Measurements from ENCODE around the gene SERPINA6.
"Not testable (repeated sequence)": the region's sequence is repeated elsewhere in the genome, so short reads cannot be mapped to it uniquely, and the experiment has no call there.

The SERPINA6 gene, protein sequence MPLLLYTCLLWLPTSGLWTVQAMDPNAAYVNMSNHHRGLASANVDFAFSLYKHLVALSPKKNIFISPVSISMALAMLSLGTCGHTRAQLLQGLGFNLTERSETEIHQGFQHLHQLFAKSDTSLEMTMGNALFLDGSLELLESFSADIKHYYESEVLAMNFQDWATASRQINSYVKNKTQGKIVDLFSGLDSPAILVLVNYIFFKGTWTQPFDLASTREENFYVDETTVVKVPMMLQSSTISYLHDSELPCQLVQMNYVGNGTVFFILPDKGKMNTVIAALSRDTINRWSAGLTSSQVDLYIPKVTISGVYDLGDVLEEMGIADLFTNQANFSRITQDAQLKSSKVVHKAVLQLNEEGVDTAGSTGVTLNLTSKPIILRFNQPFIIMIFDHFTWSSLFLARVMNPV

DNA sequence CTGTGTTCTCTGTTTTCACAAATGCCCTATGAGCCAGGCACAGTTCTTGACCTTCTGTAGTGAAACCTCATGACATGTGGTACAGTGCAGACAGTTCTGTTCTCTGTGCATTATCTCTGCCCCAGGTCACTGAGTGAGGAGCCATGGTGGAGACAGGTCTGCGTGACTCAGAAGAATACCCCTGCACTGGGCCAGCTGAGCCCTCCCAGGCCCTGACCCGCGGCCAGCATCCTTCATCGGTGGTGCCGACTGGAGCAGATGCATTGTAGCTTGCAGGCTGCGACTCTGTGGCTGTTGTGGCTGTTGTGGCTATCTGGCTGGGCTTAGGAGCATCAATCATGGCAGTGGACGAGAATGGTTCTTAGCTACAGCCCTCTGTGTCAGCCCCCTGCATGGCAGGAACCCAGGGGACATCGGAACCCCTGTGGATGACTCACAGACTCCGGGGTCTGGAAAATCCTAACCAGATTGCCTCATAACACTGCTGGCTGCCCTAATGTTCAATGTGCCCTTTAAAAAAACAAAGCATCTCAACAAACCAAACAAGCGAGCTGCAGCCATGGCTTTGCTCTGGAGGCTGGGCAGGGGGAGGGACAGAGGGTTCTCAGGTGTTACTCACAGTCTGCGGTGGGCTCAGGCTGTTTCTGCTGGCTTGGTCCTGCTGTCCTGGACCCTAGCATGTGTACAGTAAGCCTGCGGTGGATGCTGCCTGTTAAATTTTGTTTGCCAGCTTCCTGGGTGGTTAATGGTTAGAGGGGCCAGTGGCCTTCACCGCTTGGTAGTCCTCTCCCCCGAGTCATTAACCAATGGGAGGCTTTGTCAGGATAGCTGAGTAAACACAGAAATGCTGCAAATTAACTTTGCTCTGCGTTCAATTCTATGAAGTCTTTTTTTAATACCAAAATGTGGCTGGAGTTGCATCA is at the start of gene SERPINA6:
Gene SERPINA6 (minus strand): TSS at position 689 of the 923 bp plus-strand sequence. CDS start 8,688 bp downstream, outside the sequence.
- no peaks in the 10 kb centered on the region for H3K4me1 ChIP-seq (ENCODE audit: control insufficient read depth in 1 of 2, insufficient read depth in 2 of 2, low read length in 2 of 2)
- no peak within 1 kb of the TSS for H3K4me3 ChIP-seq (ENCODE audit: low read depth in 1 of 2, low read length in 2 of 2)
- H3K27ac ChIP-seq (ENCODE audit: low read length), result no peak within 1 kb of the TSS
- no peaks in the 10 kb centered on the region for H3K27me3 ChIP-seq (ENCODE audit: low read depth, low read length)
- no peaks in the 10 kb centered on the region for H3K36me3 ChIP-seq (ENCODE audit: control insufficient read depth in 1 of 2, insufficient read depth in 2 of 2, low read length in 2 of 2)
- H3K9me3 ChIP-seq (ENCODE audit: control insufficient read depth in 1 of 2, low read length in 2 of 2), result no peaks in the 10 kb centered on the region

DNA sequence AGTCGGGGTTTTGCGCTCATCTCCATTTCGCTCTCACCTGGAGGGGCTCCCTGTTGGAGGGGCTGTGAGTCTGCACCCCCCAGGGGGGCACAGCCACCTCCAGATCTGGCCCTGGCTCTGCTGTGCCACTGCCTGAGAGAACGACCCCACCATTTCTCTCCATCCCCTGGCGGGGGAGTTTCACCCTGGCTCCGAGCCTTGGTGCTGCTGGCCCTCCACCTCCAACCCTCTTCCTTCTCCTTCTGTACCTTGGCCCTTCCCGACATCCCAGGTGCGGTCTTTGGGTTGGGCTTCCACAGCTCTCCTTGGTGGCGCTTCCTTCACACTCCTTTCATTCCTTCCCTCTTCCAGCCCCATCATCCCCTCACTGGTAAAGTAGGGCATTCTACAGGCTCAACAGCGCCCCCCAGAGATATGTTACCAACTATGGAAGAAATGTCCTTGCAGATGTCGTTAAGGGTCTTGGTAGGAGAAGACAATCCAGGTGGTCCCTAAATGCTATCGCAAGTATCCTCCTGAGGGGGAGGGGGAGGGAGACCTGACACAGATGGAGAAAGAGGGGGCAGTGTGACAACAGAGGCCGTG is 49.0 kb upstream of the SERPINA6 start:
- Histone ChIP-seq H3K4me1 (ENCODE audit: control insufficient read depth in 1 of 2, insufficient read depth in 2 of 2, low read length in 2 of 2) (no peaks in the 10 kb centered on the region), H3K27ac (ENCODE audit: low read length) (no peak overlapping the region), H3K27me3 (ENCODE audit: low read depth, low read length) (no peaks in the 10 kb centered on the region), H3K36me3 (ENCODE audit: control insufficient read depth in 1 of 2, insufficient read depth in 2 of 2, low read length in 2 of 2) (no peaks in the 10 kb centered on the region), H3K9me3 (ENCODE audit: control insufficient read depth in 1 of 2, low read length in 2 of 2) (no peaks in the 10 kb centered on the region), H3K4me3 (ENCODE audit: low read depth in 1 of 2, low read length in 2 of 2) (no peak overlapping the region)

DNA sequence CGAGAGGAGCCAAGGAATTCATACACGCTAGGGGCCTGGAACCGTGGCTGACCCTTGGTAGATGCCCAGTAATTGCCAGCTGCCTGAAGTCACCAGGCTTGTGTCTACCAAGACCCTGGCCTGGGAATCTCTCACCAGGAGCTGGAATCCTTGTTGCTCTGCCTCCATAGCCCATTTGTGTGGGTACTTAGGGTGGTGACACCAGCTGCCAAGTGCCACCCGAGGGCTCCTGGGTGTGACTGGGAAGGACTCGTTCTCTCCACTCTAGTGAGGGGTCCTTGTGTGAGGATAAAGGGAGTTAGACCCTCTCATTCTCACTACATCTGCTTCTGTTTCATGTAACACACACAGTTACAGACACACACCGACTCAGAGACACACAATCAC is 47.4 kb upstream of the SERPINA6 start:
- no peak overlapping the region for H3K27ac ChIP-seq (ENCODE audit: low read length)
- H3K27me3 ChIP-seq (ENCODE audit: low read depth, low read length), result no peaks in the 10 kb centered on the region
- no peak overlapping the region for H3K4me3 ChIP-seq (ENCODE audit: low read depth in 1 of 2, low read length in 2 of 2)
- H3K9me3 ChIP-seq (ENCODE audit: control insufficient read depth in 1 of 2, low read length in 2 of 2), result no peaks in the 10 kb centered on the region
- H3K4me1 ChIP-seq (ENCODE audit: control insufficient read depth in 1 of 2, insufficient read depth in 2 of 2, low read length in 2 of 2), result no peaks in the 10 kb centered on the region
- H3K36me3 ChIP-seq (ENCODE audit: control insufficient read depth in 1 of 2, insufficient read depth in 2 of 2, low read length in 2 of 2), result no peaks in the 10 kb centered on the region

DNA sequence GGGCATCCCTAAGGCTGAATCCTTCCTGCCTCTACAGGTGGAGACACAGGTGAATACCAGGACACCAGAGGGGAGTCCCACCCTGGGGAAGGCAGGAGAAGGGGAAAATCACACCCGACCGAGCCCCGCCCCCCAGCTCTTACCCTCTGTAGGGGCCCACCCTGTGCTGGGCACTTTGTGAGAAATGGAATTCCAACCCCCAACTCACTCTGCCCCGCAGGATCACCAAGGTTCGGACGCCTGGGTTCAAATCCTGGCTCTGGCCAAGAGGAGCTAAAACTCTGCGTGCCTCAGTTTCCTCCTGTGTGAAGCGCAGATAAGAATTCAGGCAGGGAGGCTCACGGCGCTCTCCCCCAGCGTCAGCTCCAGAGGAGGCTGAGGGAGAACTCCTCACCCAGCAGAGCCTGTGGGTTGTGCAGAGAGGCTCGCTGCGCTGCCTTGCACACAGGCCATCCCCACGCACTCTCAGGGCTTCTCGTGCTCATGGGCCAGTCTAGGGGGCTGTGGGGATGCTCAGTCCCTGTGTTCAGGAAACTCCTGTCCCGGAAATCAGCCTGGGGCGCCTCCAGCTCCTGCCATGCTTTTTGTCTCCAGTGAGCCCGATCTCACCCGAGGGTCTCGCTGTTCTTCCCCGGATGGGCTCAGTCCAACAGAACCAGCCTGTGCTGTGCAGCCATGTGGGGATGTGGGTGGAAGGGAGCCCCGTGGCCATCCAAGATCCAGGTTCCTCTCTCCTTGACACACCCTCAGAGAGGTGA is 46.8 kb upstream of the SERPINA6 start:
- H3K4me1 ChIP-seq (ENCODE audit: control insufficient read depth in 1 of 2, insufficient read depth in 2 of 2, low read length in 2 of 2); H3K27ac ChIP-seq (ENCODE audit: low read length); H3K36me3 ChIP-seq (ENCODE audit: control insufficient read depth in 1 of 2, insufficient read depth in 2 of 2, low read length in 2 of 2); H3K27me3 ChIP-seq (ENCODE audit: low read depth, low read length); H3K4me3 ChIP-seq (ENCODE audit: low read depth in 1 of 2, low read length in 2 of 2); H3K9me3 ChIP-seq (ENCODE audit: control insufficient read depth in 1 of 2, low read length in 2 of 2): not testable (repeated sequence)

DNA sequence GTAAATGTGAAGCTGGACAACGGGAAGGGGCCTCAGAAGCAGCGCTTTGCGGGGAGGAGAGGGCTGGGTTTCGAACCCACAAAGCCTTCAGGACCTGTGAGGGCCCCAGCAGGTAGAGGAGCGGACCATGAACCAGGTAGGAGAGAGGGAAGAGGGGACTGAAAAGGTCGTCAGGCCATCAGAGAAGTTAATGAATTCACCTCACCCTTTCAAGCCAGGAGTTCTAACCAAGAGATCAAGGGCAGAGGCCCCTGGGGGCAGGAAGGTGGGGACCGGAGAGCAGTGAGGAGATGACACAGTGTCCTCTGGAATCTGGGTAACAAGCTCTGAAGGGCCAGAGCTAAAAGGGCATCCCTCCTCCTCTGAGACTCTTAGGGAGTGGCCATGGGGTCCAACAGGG is 45.8 kb upstream of the SERPINA6 start:
- H3K27ac ChIP-seq (ENCODE audit: low read length), result no peak overlapping the region
- no peaks in the 10 kb centered on the region for H3K9me3 ChIP-seq (ENCODE audit: control insufficient read depth in 1 of 2, low read length in 2 of 2)
- no peak overlapping the region for H3K4me3 ChIP-seq (ENCODE audit: low read depth in 1 of 2, low read length in 2 of 2)
- H3K36me3 ChIP-seq (ENCODE audit: control insufficient read depth in 1 of 2, insufficient read depth in 2 of 2, low read length in 2 of 2), result no peaks in the 10 kb centered on the region
- H3K4me1 ChIP-seq (ENCODE audit: control insufficient read depth in 1 of 2, insufficient read depth in 2 of 2, low read length in 2 of 2), result no peaks in the 10 kb centered on the region
- H3K27me3 ChIP-seq (ENCODE audit: low read depth, low read length), result no peaks in the 10 kb centered on the region

DNA sequence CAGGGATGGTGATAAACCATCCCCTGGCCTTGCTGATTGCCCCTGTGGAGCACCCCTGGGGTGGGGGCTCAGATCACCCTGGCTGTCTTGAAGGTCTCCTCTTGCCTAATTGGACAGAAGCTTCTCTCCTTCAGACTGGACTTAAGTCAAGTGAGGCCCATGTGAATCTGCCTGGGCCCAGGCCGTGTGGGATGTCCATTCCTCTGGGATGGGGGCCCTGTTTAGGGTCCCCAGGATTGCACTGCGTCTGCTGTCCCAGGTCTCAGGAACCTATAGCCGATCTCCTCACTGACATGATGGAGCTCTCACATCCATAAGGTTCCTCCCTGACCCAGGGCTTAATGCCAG is 45.1 kb upstream of the SERPINA6 start:
- Histone ChIP-seq H3K27me3 (ENCODE audit: low read depth, low read length) (no peaks in the 10 kb centered on the region), H3K36me3 (ENCODE audit: control insufficient read depth in 1 of 2, insufficient read depth in 2 of 2, low read length in 2 of 2) (no peaks in the 10 kb centered on the region), H3K4me3 (ENCODE audit: low read depth in 1 of 2, low read length in 2 of 2) (no peak overlapping the region), H3K4me1 (ENCODE audit: control insufficient read depth in 1 of 2, insufficient read depth in 2 of 2, low read length in 2 of 2) (no peaks in the 10 kb centered on the region), H3K9me3 (ENCODE audit: control insufficient read depth in 1 of 2, low read length in 2 of 2) (no peaks in the 10 kb centered on the region), H3K27ac (ENCODE audit: low read length) (no peak overlapping the region)

DNA sequence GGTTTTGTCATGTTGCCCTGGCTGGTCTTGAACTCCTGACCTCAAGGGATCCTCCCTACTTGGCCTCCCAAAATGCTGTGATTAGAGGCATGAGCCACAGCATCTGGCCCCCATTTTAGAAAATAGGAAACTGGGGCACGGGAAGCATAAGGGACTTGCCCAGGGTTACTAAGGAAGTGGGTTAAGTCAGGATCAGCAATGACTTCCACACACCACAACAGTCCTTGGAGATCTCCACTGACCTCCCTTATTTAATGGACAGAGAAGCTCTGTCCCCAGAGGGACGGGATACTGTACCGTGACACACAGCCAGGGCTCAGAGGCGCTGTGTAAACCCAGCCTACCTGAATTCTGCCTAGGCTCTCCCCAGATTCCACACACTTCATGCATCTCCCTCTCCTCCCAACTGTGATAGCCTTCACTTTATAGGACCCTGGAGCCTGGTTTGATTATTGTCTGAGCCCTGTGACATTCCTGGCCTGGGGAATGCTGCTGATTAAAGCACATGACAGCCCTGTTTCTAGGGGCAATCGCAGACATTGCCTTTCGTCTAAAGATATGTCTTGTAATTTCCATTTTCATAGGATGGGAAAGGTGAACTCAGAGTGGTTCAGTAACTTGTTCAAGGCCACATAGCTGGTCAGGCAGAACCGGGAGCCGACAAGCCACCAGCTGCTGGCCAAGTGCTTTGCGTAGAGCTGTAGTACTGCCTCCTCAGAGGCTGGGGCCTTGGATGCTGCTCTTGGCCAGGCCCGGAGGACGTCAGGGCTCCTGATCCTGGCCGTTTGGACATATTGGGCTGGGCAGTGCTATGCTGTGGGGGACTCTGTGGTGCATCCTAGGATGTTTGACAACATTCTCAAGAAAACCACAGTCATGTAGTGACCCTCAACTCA is 44.5 kb upstream of the SERPINA6 start:
- Histone ChIP-seq H3K27me3 (ENCODE audit: low read depth, low read length) (no peaks in the 10 kb centered on the region), H3K9me3 (ENCODE audit: control insufficient read depth in 1 of 2, low read length in 2 of 2) (no peaks in the 10 kb centered on the region), H3K27ac (ENCODE audit: low read length) (no peak overlapping the region), H3K36me3 (ENCODE audit: control insufficient read depth in 1 of 2, insufficient read depth in 2 of 2, low read length in 2 of 2) (no peaks in the 10 kb centered on the region), H3K4me3 (ENCODE audit: low read depth in 1 of 2, low read length in 2 of 2) (no peak overlapping the region), H3K4me1 (ENCODE audit: control insufficient read depth in 1 of 2, insufficient read depth in 2 of 2, low read length in 2 of 2) (no peaks in the 10 kb centered on the region)

DNA sequence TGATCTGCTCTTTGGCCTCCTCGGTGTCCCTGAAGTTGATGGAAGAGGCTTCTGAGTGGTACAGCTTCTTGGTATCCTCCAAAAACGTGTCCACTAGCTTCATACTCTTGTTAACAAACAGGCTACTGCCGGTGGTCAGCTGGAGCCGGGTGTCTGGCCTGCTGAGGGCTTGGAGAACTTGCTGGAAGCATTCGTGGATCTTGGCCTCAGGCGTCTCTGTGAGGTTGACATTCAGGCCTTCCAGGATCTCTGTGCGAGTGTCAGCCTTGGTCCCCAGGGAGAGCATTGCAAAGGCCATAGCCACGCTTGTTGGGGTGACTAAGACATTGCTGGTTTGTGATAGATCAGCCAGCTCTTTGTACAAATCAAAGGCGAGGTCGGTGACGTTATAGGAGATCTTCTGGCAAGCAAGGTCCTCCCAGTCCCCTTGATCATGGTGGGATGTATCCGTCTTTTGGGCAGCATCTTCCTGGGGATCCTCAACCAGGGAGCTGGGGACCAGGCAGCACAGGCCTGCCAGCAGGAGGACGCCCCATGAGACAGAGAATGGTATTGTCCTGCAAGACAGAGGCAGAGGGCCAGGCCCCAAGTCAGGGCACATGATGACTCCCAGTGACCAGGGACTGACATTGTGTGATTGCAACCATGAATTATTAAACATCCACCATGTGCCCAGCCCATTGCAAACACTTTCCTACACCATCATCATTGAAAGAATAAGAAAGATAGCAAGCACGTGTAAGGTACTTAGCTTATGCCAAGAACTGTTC is 43.2 kb upstream of the SERPINA6 start, which contains the start of gene SERPINA2:
Gene SERPINA2 (minus strand): TSS at position 553 of the 770 bp plus-strand sequence.
- Histone ChIP-seq H3K4me3 (ENCODE audit: low read depth in 1 of 2, low read length in 2 of 2) (no peak within 1 kb of the TSS), H3K27ac (ENCODE audit: low read length) (no peak within 1 kb of the TSS)

DNA sequence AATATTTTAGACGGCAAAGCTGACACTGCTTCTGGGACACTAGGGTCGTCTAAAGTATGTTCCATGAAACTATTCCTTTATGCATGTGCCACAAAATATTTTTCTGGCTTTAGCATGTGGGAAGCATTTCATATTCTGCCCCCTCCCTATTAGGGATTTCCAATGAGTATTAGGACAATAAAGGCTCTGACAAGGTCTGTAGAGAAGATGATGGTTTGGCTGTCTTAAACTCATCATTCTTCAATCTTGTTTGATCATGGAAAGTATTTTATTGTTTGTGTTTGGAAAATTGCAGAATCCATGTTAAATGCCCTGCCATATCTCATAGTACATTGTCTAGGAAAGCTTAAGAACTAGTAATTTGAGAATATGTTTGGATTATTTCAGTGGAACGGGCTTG is 42.5 kb upstream of the SERPINA6 start:
- no peak overlapping the region for H3K27ac ChIP-seq (ENCODE audit: low read length)
- H3K36me3 ChIP-seq (ENCODE audit: control insufficient read depth in 1 of 2, insufficient read depth in 2 of 2, low read length in 2 of 2), result no peaks in the 10 kb centered on the region
- H3K4me1 ChIP-seq (ENCODE audit: control insufficient read depth in 1 of 2, insufficient read depth in 2 of 2, low read length in 2 of 2), result no peaks in the 10 kb centered on the region
- no peak overlapping the region for H3K4me3 ChIP-seq (ENCODE audit: low read depth in 1 of 2, low read length in 2 of 2)
- no peaks in the 10 kb centered on the region for H3K9me3 ChIP-seq (ENCODE audit: control insufficient read depth in 1 of 2, low read length in 2 of 2)
- no peaks in the 10 kb centered on the region for H3K27me3 ChIP-seq (ENCODE audit: low read depth, low read length)

More for the DNA sequence above, 43.2 kb upstream of the SERPINA6 start, which contains the start of gene SERPINA2:
- Histone ChIP-seq H3K4me1 (ENCODE audit: control insufficient read depth in 1 of 2, insufficient read depth in 2 of 2, low read length in 2 of 2) (no peaks in the 10 kb centered on the region), H3K27me3 (ENCODE audit: low read depth, low read length) (no peaks in the 10 kb centered on the region), H3K36me3 (ENCODE audit: control insufficient read depth in 1 of 2, insufficient read depth in 2 of 2, low read length in 2 of 2) (no peaks in the 10 kb centered on the region), H3K9me3 (ENCODE audit: control insufficient read depth in 1 of 2, low read length in 2 of 2) (no peaks in the 10 kb centered on the region)

DNA sequence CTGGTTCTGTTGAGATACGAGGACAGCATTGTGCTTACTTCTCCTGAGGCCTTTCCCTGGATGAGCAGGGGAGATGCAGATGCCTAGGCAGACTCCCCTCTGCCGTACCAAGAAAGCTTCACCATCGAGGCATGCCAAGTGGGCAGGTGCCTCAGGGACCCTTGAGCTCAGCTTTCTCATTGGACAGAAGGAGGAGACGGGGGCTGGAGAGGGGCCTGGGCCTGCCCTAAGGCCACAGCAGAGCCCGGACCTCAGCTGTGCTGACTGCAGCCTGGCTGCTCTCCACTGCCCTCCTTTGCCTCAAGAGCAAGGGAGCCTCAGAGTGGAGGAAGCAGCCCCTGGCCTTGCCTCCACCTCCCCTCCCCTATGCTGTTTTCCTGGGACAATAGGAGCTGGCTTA is 41.8 kb upstream of the SERPINA6 start:
- H3K4me1 ChIP-seq (ENCODE audit: control insufficient read depth in 1 of 2, insufficient read depth in 2 of 2, low read length in 2 of 2), result no peaks in the 10 kb centered on the region
- no peak overlapping the region for H3K27ac ChIP-seq (ENCODE audit: low read length)
- no peak overlapping the region for H3K4me3 ChIP-seq (ENCODE audit: low read depth in 1 of 2, low read length in 2 of 2)
- no peaks in the 10 kb centered on the region for H3K9me3 ChIP-seq (ENCODE audit: control insufficient read depth in 1 of 2, low read length in 2 of 2)
- no peaks in the 10 kb centered on the region for H3K36me3 ChIP-seq (ENCODE audit: control insufficient read depth in 1 of 2, insufficient read depth in 2 of 2, low read length in 2 of 2)
- H3K27me3 ChIP-seq (ENCODE audit: low read depth, low read length), result no peaks in the 10 kb centered on the region

Measured in muscle layer of duodenum (tissue), 2 donors.